Right ventricle myocardium superior (tissue), 1 donor: ENCODE measurements around the gene KCNH8. TPM values are rescaled to one million over a fixed set of nuclear protein-coding genes. Genes with fewer than 3 reads are reported as not detected.
A peak's percentile ranks its signal among the peaks of the same experiment; 100 is the strongest.
"Not testable (repeated sequence)": the region's sequence is repeated elsewhere in the genome, so short reads cannot be mapped to it uniquely, and the experiment has no call there.

ENCODE experiments used
- ATAC-seq: fragments of 200-7000 bp; cut with Tn5 transposase; one replicate; pipeline ENCODE4 v1.9.1; 2020; ENCODE audit warnings: mild to moderate bottlenecking; ENCODE audit not compliant: poor library complexity
- DNase-seq: peaks from one replicate; pipeline ENCODE4 v3.0.0-alpha.2; 2020
- intact Hi-C: fragments of 100-400 bp; cut with DNase I; formaldehyde crosslinking; loops from one replicate; pipeline ENCODE4 v1.11.2; 2022
- long read RNA-seq: library from polyadenylated mRNA; unstranded; transcript quantifications from one replicate; pipeline ENCODE4 v2.0.0, GENCODE V29; 2021
- total RNA-seq: library from RNA; stranded (reverse); fragmentation: NEBNext Ultra II Directional; extraction: Animal tissue kit (Norgen Biotek cat#: 25700); gene quantifications from one replicate; pipeline ENCODE4 v1.2.1, GENCODE V29; 2021
- donor health status: DM: no; HTN: yes; CAD: no; lungs with severe emphysema.

The KCNH8 gene
- not detected for total RNA-seq
- long read RNA-seq: 0 reads

DNA sequence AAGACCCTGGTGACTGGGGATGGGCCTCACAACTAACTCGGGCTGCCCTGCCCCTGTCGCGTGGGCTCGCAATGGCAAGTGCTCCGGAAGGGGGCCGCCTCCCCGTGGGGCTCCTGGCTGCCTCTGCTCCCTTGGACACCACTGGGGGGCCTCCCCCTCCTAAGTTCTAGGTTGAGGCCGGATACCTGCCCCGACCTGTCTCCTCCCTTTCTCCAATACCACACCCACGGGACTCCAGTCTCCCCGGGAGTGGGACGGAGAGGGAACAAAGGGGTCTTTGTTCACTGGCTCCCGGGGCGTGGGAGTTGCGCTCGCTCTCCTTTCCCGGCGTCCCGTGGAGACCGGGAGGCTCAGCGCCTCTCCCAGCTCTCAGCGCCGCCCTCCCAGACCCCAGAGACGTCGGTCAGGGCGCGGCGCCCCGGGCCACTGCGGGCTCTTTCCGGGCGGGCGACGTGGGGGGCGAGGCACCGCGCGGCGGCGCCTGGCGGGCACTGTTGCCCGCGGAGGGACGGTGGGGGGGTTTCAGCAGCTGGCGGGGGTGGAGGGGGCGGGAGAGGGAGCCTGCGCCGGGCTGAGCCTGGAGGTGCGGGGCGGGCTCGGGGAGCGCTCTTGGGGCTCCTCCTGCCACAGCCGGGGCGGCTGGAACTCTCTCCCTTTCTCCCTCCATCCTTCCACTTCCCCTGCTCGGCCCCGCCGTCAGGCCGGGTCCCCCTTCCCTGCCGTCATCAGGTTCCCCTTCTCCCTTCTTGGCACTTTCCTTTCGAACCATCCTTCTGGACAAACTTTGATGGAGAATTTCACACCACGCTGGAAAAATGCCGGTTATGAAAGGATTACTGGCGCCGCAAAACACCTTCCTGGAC, at the start of gene KCNH8:
Gene KCNH8, plus strand, starts transcription at position 606 of the 863 bp plus-strand sequence. Its CDS starts 210 bp downstream, at position 816.
- intact Hi-C loops: no loop called here
- DNase-seq (peak; percentile 33), ATAC-seq (no peak)

DNA sequence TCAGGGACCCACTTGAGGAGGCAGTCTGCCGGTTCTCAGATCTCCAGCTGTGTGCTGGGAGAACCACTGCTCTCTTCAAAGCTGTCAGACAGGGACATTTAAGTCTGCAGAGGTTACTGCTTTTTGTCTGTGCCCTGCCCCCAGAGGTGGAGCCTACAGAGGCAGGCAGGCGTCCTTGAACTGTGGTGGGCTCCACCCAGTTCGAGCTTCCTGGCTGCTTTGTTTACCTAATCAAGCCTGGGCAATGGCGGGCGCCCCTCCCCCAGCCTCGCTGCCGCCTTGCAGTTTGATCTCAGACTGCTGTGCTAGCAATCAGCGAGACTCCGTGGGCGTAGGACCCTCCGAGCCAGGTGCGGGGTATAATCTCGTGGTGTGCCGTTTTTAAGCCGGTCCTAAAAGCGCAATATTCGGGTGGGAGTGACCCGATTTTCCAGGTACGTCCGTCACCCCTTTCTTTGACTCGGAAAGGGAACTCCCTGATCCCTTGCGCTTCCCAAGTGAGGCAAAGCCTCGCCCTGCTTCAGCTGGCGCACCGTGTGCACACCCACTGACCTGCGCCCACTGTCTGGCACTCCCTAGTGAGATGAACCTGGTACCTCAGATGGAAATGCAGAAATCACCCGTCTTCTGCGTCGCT, 45.5 kb upstream of the KCNH8 start:
- DNase-seq, intact Hi-C loops, ATAC-seq: not testable (repeated sequence)

DNA sequence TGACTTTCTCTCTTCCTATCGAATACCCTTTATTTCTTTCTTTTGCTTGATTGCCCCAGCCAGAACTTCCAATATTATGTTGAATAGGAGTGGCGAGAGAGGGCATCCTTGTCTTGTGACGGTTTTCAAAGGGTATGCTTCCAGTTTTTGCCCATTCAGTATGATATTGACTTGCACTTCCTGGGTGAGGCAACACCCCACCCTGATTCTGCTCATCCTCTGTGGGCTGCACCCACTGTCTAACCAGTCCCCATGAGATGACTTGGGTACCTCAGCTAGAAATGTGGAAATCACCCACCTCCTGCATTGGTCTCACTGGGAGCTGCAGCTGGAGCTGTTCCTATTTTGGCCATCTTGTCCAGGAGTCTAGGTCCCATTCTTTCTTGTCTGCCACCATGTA, 44.8 kb upstream of the KCNH8 start:
- no peak for DNase-seq
- intact Hi-C loops: no loop called here
- ATAC-seq: no peak

DNA sequence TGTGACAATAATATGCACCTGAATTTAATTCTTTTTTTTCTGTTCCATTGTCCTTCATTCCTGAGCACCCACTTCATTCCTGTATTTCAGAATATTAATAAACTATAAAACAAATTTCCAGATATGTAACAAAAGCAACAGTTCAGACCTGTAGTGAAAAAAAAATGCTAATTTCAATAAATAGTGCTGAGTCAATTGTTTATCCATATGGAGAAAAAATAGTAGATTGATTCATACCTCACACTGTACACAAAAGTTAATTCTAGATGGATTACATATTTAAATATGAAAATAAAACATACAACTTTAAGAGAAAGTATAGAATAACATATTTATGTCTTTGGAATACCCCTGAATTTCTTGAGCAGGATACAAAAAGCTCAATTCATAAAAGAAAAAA, 43.9 kb upstream of the KCNH8 start:
- intact Hi-C loops: no loop called here
- no peak for DNase-seq
- ATAC-seq: no peak

DNA sequence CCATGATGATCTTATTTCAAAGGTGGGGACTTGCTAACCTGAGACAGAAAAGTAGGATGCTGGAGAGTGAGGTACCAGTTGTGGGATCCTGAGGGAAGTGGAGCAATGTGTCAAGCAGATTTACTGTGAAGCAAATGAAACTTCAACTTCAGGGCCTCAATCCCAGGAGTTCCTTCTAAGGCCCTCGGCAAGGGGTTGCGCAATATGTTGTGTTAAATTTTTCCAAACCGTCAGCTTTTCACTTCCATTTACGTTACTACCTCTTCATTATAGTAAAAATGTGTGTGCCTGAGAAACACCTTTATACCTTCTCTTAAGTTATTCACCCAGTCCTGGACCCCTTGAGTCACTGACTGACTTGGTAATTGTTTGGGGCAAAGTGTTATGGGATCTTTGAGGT, 42.5 kb upstream of the KCNH8 start:
- no peak for ATAC-seq
- intact Hi-C loops: no loop called here
- DNase-seq: no peak

DNA sequence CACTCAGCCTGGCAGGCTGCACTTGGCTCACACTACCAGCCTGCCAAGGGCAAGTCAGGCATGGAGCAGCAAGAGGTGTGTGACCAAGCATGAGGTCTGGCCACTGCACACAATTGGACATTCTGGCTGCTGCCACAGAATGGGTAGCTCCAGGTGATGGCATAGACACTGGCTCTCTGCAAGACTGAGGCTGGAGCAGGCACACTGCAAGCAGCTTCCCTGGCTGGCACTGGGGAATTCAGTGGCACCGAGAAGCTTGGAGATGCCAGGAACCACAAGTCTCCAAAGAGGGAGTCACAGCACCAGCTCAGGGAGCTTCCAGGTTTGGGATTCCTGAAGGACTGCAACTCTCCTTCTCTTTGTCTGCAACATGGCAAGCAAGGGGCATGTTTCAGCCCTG, 42.0 kb upstream of the KCNH8 start:
- ATAC-seq (no peak), DNase-seq (no peak)
- intact Hi-C loops: no loop called here

DNA sequence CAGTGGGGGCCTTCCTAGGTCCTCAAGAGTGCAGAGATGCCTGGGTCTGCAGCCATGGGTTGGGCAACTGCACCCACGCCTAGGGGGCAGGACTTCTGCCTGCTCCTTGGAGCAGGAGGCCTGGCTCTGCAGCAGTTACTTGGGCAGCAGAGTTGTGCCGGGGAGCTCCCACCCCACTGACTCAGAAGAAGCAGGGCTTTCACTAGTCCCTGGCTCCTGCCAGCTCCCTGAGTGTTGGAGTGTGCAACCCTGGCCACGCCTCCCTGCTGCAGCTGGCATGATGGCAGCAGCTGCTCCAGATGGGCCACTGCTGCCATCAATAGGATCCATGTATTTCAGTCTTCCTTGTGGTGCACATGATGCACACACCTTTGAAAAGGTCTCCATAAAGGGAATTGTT, 40.6 kb upstream of the KCNH8 start:
- no peak for ATAC-seq
- no peak for DNase-seq
- intact Hi-C loops: no loop called here

DNA sequence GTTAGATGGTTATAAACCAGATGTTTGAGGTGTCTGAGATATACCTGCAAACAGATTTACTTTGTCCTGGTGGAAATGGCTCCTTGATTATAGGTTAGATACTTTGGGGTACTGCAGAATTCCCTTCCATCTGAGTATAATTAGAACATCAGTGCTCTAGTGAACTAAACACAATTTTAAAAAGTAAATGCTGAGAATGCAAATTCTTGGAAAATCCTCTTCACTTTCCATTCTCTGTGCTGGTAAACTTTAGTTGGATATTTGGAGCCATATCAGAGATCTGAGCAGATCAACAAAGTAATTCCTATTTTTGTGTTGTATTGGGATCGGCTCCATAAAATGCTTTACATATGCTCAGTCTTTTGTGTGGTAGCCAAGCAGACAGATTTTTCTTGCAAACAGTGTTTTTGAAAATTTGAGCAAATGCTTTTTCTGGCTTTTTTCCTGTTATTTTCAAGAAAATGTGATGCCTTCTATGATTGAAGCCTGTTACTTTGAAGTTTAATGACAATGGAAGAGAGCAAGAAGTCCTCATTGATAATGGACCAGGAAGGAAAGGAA, 37.9 kb upstream of the KCNH8 start:
- intact Hi-C loops: no loop called here
- ATAC-seq (no peak), DNase-seq (no peak)

DNA sequence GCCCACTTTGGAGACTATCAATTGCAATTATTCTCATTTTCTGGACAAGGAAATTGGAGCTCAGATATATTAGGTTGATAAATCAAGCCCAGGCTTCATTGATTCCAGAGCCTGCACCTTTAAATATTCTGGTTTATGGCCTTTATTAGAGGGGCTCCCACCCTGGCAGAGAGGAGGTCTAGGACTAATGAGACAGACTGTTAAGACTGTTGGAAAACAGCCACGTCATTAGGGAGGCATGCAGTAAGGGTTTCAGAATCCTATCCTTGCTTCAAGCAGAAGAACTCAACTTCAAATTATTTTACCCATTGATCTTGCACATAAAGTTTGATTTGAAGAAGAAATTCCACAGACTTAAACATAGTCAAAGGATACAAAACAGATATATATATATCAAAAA, 33.8 kb upstream of the KCNH8 start:
- intact Hi-C loops: no loop called here
- no peak for DNase-seq
- ATAC-seq: no peak

DNA sequence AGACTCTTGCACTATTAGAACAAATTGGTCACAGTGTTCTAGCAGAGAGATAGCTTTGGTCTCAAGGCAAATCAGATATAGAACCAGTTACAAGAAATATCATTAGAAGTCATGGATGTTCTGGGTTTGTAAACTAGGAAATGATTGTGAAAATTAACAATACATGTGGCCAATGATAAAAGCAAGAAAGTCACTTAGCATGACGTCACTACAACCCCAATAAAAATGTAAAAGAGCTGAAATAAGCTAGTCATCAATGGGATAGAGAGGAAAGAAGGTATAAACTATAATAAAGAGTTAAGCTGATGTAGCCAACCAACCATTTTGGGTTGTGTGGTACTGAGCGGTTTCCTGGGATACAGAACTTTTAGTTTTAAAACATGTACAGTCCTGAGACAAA, 32.1 kb upstream of the KCNH8 start:
- intact Hi-C loops: no loop called here
- ATAC-seq: no peak

DNA sequence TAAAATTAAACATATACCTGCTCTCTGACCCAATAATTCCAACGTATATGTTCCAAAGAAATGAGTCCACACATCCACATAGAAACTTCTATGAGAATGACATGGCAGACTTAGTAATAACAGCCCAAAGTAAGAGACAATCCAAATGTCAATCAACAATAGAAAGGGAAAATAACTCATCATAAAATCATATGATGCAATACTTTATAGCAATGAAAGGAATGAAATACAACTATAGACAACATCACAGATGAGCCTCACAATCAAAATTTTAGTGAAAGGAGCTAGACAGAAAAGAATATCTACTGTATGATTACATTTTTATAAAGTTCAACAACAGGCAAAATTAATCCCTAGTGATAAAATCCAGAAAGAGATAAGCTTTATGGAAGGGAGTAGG, 23.6 kb upstream of the KCNH8 start:
- no peak for ATAC-seq
- DNase-seq: no peak
- intact Hi-C loops: no loop called here

More for the DNA sequence above, 32.1 kb upstream of the KCNH8 start:
- DNase-seq: no peak

DNA sequence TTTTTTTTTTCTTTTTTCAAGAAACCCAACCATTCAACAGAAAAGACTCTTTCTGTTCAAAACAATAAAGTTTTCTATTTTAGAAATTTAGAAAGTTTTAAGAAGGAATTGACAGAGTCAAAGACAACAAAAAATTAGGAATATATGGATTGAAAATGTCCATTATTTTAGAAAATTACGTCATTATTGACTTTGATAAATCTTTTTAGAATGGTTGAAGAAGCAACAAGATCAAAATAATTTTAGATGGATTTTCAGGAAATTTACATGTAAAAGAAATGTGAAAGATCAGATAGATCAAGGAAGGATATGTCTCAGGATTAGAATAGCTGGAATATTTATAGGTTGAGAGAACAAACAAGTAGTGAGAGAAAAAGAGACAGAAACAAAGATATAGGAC, 8.4 kb upstream of the KCNH8 start:
- intact Hi-C loops: no loop called here
- no peak for DNase-seq
- ATAC-seq: no peak

DNA sequence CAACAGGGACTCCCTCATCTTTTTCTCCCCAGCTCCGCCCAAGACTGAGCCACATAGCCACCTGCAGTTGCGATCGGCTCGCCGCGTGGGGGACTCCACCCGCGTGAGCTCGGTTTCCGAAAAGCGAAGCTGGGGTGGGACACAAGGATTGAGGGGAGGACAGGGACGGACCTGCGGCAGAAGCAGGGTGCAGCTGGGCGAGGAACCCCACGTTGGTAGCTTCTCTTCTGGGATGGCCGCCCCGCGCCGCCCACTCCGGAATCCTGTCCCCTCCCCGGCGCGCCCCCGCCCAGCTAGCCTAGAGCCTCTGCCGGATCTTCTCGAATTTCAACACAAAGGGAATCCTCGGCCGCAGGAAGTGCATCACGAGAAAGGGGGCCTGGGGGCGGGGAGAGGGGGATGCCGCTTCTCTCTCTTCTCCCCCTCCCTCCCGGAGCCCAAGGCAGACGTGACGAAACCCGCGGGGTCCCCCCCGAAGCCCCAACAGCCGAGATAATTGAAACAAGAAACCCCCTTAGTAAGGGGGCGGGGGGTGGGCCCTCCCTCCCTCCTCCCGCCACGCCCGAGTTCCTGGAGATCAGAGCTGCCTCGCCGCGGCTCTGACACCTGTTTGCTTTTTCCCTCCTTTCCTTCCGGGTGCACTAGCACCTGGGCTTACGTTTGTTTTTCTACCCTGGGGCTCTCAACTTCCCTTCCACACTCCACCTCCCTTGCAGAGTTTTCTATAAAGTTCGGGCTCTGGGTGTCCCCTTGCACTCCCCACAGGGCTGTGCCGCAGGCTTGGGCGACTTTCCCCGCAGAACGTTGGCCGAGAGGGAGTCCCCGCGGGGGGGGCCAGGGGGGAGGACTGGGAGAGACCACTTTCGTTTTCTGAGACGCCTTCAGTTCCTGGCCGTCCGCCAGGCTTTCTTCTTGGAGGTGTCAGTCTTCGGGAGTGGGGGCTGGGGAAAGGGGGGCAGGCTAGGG, 1.3 kb upstream of the KCNH8 start:
- intact Hi-C loops: no loop called here

DNA sequence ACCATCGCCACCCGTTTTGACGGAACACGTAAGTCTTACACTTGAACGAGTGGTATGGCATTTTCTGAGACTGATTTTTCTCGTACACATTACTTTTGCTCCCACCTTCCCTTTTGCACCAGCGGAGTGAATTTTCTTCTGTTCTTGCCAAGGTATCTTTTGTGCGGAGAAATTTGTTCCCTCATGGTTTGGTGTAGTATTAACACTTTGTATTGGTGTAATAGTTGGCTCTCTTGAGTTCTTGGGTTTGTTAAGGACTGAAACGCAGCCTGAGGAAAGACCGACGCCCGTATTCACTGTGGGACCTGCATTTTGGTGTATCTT, 420 bp downstream of the KCNH8 start:
- ATAC-seq: no peak
- no peak for DNase-seq
- intact Hi-C loops: no loop called here

More for the DNA sequence above, 1.3 kb upstream of the KCNH8 start:
- ATAC-seq (peak; percentile 85), DNase-seq (peak; percentile 68)

DNA sequence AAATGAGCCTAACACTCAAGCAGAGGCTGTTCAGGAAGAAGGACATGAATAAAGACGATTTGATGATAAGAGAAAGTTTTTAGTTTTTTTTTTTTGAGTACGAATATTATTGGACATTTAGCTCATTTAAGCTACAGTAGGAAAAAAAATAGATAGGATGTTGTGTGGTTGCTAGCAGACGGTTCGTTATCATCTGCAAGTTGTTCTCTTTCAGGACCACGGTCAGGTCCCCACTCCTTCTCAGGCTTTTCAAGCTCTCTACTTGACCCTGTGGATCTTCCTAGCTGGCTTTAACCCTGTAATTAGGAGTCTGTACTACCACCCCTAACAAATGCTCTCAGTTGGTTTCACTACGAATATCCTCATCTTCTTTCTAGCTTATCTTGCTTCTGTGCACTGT, 1.1 kb downstream of the KCNH8 start:
- ATAC-seq (no peak), DNase-seq (no peak)
- intact Hi-C loops: no loop called here

DNA sequence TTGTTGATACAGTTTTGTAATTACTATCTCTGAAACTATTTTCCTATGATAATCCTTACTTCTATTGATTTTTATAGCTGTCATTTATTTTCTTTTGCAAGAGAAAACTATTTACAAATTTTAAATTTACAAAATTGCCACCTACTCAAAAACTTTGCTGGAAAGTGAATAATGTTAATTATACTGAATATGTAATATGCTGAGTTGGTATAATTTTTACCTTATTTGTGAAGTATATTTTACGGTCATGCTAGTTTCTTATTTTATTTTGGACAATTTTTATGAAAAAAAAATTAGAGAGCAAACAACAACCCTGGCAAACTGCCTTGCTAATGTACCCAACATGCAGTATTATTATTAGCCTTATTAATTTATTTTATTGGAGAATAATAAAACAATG, 2.9 kb downstream of the KCNH8 start:
- ATAC-seq (no peak), DNase-seq (no peak)
- intact Hi-C loops: no loop called here

DNA sequence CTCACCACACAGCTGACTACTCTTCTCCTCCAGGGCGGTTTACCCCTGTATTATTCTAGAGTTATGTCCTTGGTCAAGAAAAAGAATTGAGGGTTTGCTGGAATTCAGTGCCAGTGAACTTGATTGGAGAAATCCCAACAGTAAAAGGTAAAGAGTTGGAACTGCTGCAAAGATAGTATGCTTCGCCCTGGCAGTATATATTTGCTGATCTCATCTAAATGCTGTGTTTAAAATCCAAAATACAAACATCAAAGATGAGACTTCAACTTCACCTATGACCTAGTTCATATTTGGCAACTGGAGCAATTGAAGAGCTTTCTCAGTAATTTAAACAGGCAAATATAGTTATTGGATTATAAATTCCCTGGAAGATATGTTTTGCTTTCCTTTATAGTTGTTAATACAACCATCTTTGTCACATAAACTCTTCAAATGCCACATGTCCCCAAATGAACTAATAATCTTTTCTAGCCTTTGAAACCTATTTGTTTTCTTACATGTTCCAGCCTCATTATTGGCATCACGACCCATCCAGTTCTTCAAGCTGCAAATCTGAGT, 6.5 kb downstream of the KCNH8 start:
- DNase-seq: no peak
- intact Hi-C loops: no loop called here

DNA sequence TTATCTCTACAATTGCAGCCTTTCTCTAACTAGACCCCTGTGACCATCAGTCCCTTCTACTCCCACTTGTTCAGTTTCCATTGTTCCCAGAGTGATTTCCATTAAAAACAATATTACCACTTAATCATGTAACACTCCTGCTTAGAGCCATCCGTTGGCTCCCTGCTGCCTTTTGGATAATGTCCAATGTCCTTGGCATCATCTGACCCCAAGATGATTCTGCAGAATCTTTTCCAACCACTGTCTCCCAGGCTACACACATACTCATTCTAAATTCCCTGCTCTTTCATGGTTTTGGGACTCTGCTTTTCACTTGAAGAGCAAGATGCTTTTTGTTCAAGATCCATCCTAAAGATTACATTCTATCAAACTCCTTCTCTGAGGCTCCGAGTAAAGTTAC, 7.1 kb downstream of the KCNH8 start:
- intact Hi-C loops: no loop called here
- no peak for DNase-seq
- ATAC-seq: no peak

More for the DNA sequence above, 6.5 kb downstream of the KCNH8 start:
- no peak for ATAC-seq
